ENCODE results near the gene GORASP1. TPM values are rescaled to one million over a fixed set of nuclear protein-coding genes. Genes with fewer than 3 reads are reported as not detected.

GORASP1 gene
- total and polyA plus RNA-seq, 4 donors = 11.8 to 39.4 (median 19.3) TPM

GRCh38 chr3:39101022-39101689 is 6.3 kb downstream of the GORASP1 start (continued):
- TF ChIP-seq FOXA1 (IDR thresholded peaks at IDR 0.05) (no peak), EGR1 (IDR thresholded peaks at IDR 0.05; ENCODE audit: low read depth in 2 of 2) (no peak), TAF1 (conservative IDR thresholded peaks at IDR 0.05) (no peak)

DNA sequence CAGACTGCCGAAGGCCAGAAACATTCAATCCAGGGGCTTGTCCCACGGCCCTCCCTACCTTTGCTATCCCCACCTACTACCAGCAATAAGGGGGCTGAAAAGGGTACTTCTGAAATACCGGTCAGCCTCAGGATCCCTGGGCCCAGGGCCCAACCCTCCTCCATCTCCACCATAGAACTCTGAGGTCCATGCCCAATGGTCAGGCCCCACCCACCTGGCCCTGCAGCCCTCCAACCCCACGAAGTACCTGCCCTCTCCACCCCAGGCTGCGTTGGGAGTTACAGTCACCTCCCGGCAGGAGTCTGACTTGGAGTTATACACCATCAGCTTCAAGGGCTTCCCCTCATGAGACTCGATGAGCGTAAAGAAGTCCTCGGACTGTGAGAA is 6.9 kb downstream of the GORASP1 start:
- no peak for DNase-seq (ENCODE audit: low spot score)
- Histone ChIP-seq H3K27me3 (ENCODE audit: control insufficient read depth in 4 of 4, insufficient read depth in 4 of 4, low read length in 3 of 4) (no peaks in the 10 kb centered on the region), H3K9ac (ENCODE audit: low read depth in 1 of 2, low read length in 2 of 2) (no peak overlapping the region), H3K4me3 (ENCODE audit: low read depth in 1 of 3, low read length in 3 of 3) (no peak overlapping the region), H3K4me1 (ENCODE audit: control insufficient read depth in 4 of 4, insufficient read depth in 4 of 4, low read length in 3 of 4) (peaks cover 0 to 12% (median 3%) of the 10 kb centered on the region in 4 donors), H3K36me3 (ENCODE audit: control insufficient read depth in 4 of 4, insufficient read depth in 3 of 4, low read depth in 1 of 4, low read length in 3 of 4) (peaks cover 14 to 46% (median 32%) of the 10 kb centered on the region in 4 donors), H3K27ac (ENCODE audit: low read depth in 1 of 2, low read length in 2 of 2) (no peak overlapping the region), H3K9me3 (ENCODE audit: control insufficient read depth in 4 of 4, low read length in 3 of 4) (no peaks in the 10 kb centered on the region)
- 94% methylated on average over 9 of the region's 9 CpGs for WGBS
- TF ChIP-seq HNF4G (IDR thresholded peaks at IDR 0.05) (no peak), RXRA (IDR thresholded peaks at IDR 0.05) (no peak), HNF4A (conservative IDR thresholded peaks at IDR 0.05) (no peak), GABPA (IDR thresholded peaks at IDR 0.05 in 1 of 2, conservative IDR thresholded peaks at IDR 0.05 in 1 of 2) (no peak), EGR1 (IDR thresholded peaks at IDR 0.05; ENCODE audit: low read depth in 2 of 2) (no peak), ZBTB33 (IDR thresholded peaks at IDR 0.05) (no peak), FOXA1 (IDR thresholded peaks at IDR 0.05) (no peak), TAF1 (conservative IDR thresholded peaks at IDR 0.05) (no peak), SP1 (IDR thresholded peaks at IDR 0.05) (no peak), YY1 (IDR thresholded peaks at IDR 0.05) (no peak), ATF3 (IDR thresholded peaks at IDR 0.05) (no peak), JUND (IDR thresholded peaks at IDR 0.05) (no peak)

DNA sequence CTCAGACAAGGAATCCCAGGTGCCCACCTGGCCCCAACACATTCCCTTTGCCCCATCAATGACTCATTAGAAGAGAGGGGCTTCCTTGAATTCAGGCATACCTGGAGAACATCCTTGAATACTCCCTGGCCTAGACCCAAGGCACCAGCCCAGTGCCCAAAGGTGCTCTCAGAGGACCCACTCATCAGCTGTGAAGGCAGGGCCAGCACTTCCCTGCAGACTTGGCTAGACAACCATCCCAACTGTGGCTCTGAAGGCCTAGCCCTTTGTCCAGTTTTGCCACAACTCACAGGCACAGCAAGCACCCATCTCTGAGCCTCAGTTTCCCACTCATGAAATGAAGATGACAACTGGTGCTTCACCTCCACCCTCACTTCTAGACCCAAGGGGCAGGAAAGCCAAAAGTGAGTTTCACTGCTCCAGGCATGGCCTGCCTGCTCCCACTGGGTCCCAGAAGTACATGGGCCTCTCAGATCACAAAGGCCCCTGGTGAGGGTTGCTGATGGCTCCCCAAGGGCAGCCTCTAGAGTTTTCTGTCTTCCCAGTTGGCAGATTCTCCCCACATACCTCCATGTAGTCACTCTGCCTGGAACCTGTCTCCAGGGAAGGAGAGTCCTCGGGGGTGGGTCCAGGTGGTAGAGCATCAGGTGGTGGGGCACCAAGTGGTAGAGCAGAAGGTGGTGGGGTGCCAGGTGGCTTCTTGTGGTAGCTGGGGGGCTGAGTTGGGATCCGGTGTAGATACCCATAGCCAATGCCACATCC is 7.5 kb downstream of the GORASP1 start:
- H3K4me1 ChIP-seq (ENCODE audit: control insufficient read depth in 4 of 4, insufficient read depth in 4 of 4, low read length in 3 of 4) = peaks cover 0 to 6% (median under 1%) of the 10 kb centered on the region in 4 donors
- no peaks in the 10 kb centered on the region for H3K27me3 ChIP-seq (ENCODE audit: control insufficient read depth in 4 of 4, insufficient read depth in 4 of 4, low read length in 3 of 4)
- no peak overlapping the region for H3K9ac ChIP-seq (ENCODE audit: low read depth in 1 of 2, low read length in 2 of 2)
- DNase-seq (ENCODE audit: low spot score) = no peak
- no peak for TF ChIP-seq GABPA (IDR thresholded peaks at IDR 0.05 in 1 of 2, conservative IDR thresholded peaks at IDR 0.05 in 1 of 2)
- TF ChIP-seq CTCF (IDR thresholded peaks at IDR 0.05; ENCODE audit: low read depth, low read length, missing input control) = no peak
- TF ChIP-seq YY1 (IDR thresholded peaks at IDR 0.05) = no peak
- no peak for TF ChIP-seq REST (IDR thresholded peaks at IDR 0.05)
- no peak for TF ChIP-seq RXRA (IDR thresholded peaks at IDR 0.05)
- TF ChIP-seq FOXA2 (IDR thresholded peaks at IDR 0.05) = no peak
- TF ChIP-seq MAX (IDR thresholded peaks at IDR 0.05) = no peak
- TF ChIP-seq EGR1 (IDR thresholded peaks at IDR 0.05; ENCODE audit: low read depth in 2 of 2) = no peak
- TF ChIP-seq NR2F2 (IDR thresholded peaks at IDR 0.05) = no peak
- TF ChIP-seq FOXA1 (IDR thresholded peaks at IDR 0.05) = no peak
- TF ChIP-seq HNF4A (conservative IDR thresholded peaks at IDR 0.05) = no peak
- TF ChIP-seq ATF3 (IDR thresholded peaks at IDR 0.05) = no peak
- no peak for TF ChIP-seq RAD21 (IDR thresholded peaks at IDR 0.05)
- H3K27ac ChIP-seq (ENCODE audit: low read depth in 1 of 2, low read length in 2 of 2) = no peak overlapping the region
- peaks cover 14 to 49% (median 37%) of the 10 kb centered on the region in 4 donors for H3K36me3 ChIP-seq (ENCODE audit: control insufficient read depth in 4 of 4, insufficient read depth in 3 of 4, low read depth in 1 of 4, low read length in 3 of 4)
- H3K4me3 ChIP-seq (ENCODE audit: low read depth in 1 of 3, low read length in 3 of 3) = no peak overlapping the region
- H3K9me3 ChIP-seq (ENCODE audit: control insufficient read depth in 4 of 4, low read length in 3 of 4) = no peaks in the 10 kb centered on the region
- 96% methylated on average over 2 of the region's 2 CpGs for WGBS
